GM12878 (cell line): Measurements from ENCODE around the gene FYB1. TPM values are rescaled to one million over a fixed set of nuclear protein-coding genes. Genes with fewer than 3 reads are reported as not detected.

Experiments used
- ATAC-seq: fragments of 200-7000 bp; cut with Tn5 transposase; 3 replicates; pipeline ENCODE4 v1.9.1; 2020; ENCODE audit warnings: mild to moderate bottlenecking, moderate library complexity
- BruUV-seq: library from RNA; stranded (reverse); fragments of 400-500 nt; replicated peaks from 2 replicates; lab custom pipeline; 2021; lab: Mats Ljungman, UMichigan
- CTCF ChIA-PET: fragments of 300-600 bp; sonication (Branson Sonifier 250); formaldehyde crosslinking; extraction: SDS; loops from one replicate; lab custom pipeline; 2021; ENCODE audit warnings: inconsistent platforms; lab: Yijun Ruan, JAX
- POLR2A ChIA-PET: fragments of 350-600 bp; formaldehyde crosslinking; extraction: SDS; loops from one replicate; lab custom pipeline; 2021; ENCODE audit warnings: inconsistent platforms; lab: Charles Lee
- RAD21 ChIA-PET: fragments of 300-600 bp; sonication (Branson Sonifier 250); formaldehyde crosslinking; loops from one replicate; lab custom pipeline; 2023; ENCODE audit warnings: antibody characterized with exemption; ENCODE audit not compliant: unreplicated experiment; lab: Charles Lee
- SMC1A ChIA-PET: fragments of 300-600 bp; sonication (Branson Sonifier 250); formaldehyde crosslinking; loops from one replicate; lab custom pipeline; 2023; ENCODE audit not compliant: unreplicated experiment, uncharacterized antibody; lab: Charles Lee
- DNase-seq: peaks from one replicate; pipeline ENCODE4 v3.0.0-alpha.2; 2011; ENCODE audit warnings: low read depth, low spot score
- FAIRE-seq: peaks from 3 replicates; lab custom pipeline; 2011; peaks lifted over from hg19 to GRCh38; lab: Jason Lieb, UNC
- H2AFZ ChIP-seq: 2 replicates; pipeline ENCODE4 v1.6.0; 2011; ENCODE audit warnings: low read depth, low read length, control low read depth; ENCODE audit not compliant: control insufficient read depth
- H3K27ac ChIP-seq: 2 replicates; pipeline ENCODE4 v1.5.1; 2011; ENCODE audit warnings: control low read depth; ENCODE audit not compliant: control insufficient read depth, insufficient read depth
- H3K27me3 ChIP-seq, 2 experiments: replicated peaks in 1 of 2; 2 replicates each; pipeline versions ENCODE4 v1.6.0 to v1.6.1; 2011; ENCODE audit warnings: low read length in 1 of 2; ENCODE audit not compliant: control insufficient read depth in 2 of 2, insufficient read depth in 2 of 2
- H3K36me3 ChIP-seq, 2 experiments: 2 replicates each; pipeline ENCODE4 v1.5.1; 2011; ENCODE audit warnings: low read length in 1 of 2; ENCODE audit not compliant: control insufficient read depth in 2 of 2, insufficient read depth in 2 of 2
- H3K4me1 ChIP-seq: 2 replicates; pipeline ENCODE4 v1.6.1; 2011; ENCODE audit warnings: mild to moderate bottlenecking, low read length, moderate library complexity, mixed read lengths; ENCODE audit not compliant: control insufficient read depth, insufficient read depth
- H3K4me2 ChIP-seq: 2 replicates; pipeline ENCODE4 v1.6.0; 2011; ENCODE audit warnings: control low read depth; ENCODE audit not compliant: control insufficient read depth, insufficient read depth
- H3K4me3 ChIP-seq: fragments of 200-600 bp; sonication (generic); 2 replicates; pipeline ENCODE4 v1.5.1; 2016
- H3K79me2 ChIP-seq: 2 replicates; pipeline ENCODE4 v1.6.0; 2011; ENCODE audit warnings: low read length; ENCODE audit not compliant: control insufficient read depth, insufficient read depth
- H3K9ac ChIP-seq: 2 replicates; pipeline ENCODE4 v1.8.0; 2011; ENCODE audit warnings: low read length, control low read depth, mixed read lengths; ENCODE audit not compliant: control insufficient read depth, insufficient read depth
- H3K9me3 ChIP-seq: replicated peaks from 3 replicates; pipeline ENCODE4 v1.5.1; 2011; ENCODE audit warnings: mild to moderate bottlenecking, low read length; ENCODE audit not compliant: control insufficient read depth, insufficient read depth
- H4K20me1 ChIP-seq: 2 replicates; pipeline ENCODE4 v1.6.0; 2011; ENCODE audit not compliant: control insufficient read depth, insufficient read depth
- BCL11A ChIP-seq: IDR thresholded peaks from 2 replicates; pipeline ENCODE4 v1.6.1; 2011; ENCODE audit warnings: low read depth, low read length
- CEBPB ChIP-seq, 2 experiments: fragments of 150-350 bp in 1 of 2; IDR thresholded peaks; 2 replicates each; pipeline ENCODE4 v1.6.1; 2012 to 2014; ENCODE audit warnings: low read depth in 2 of 2, low read length in 2 of 2, borderline replicate concordance in 1 of 2, inconsistent platforms in 1 of 2
- GABPA ChIP-seq: IDR thresholded peaks from 2 replicates; pipeline ENCODE4 v1.6.1; 2014; ENCODE audit warnings: antibody characterized with exemption, low read depth, mild to moderate bottlenecking, inconsistent platforms
- POU2F2 ChIP-seq: IDR thresholded peaks from 3 replicates; pipeline ENCODE4 v1.6.1; 2011; ENCODE audit warnings: low read depth, mild to moderate bottlenecking, low read length, borderline replicate concordance
- RFX5 ChIP-seq: IDR thresholded peaks from 2 replicates; pipeline ENCODE4 v1.6.1; 2011; ENCODE audit warnings: low read depth, low read length, improper control_type of control experiment
- WRNIP1 ChIP-seq: IDR thresholded peaks from 2 replicates; pipeline ENCODE4 v1.6.1; 2011; ENCODE audit warnings: low read depth, low read length, improper control_type of control experiment, borderline replicate concordance
- ZNF622 ChIP-seq: fragments of 450-650 bp; IDR thresholded peaks from 2 replicates; pipeline ENCODE4 v1.6.1; 2017; ENCODE audit warnings: mild to moderate bottlenecking, inconsistent platforms
- ZZZ3 ChIP-seq: IDR thresholded peaks from 2 replicates; pipeline ENCODE4 v1.6.1; 2011; ENCODE audit warnings: low read depth; ENCODE audit not compliant: control insufficient read depth, insufficient read length
- WGBS: methylation state at CpG from one replicate; pipeline ENCODE4 v1.1.6; 2016; ENCODE audit warnings: low lambda C conversion rate; ENCODE audit not compliant: insufficient replicate concordance, insufficient coverage; ENCODE audit errors: missing lambda C conversion rate; 5-methylcytosine and 5-hydroxymethylcytosine counted together
- in situ Hi-C: fragments of 300-500 bp; cut with MboI; formaldehyde crosslinking; loops from 9 replicates; pipeline ENCODE4 v1.14.3; 2018; ENCODE audit warnings: mixed read lengths
- intact Hi-C: fragments of 100-400 bp; cut with micrococcal nuclease; formaldehyde crosslinking; loops from one replicate; pipeline ENCODE4 v1.14.2; 2022; ENCODE audit not compliant: unreplicated experiment
- polyA plus RNA-seq, 11 experiments: library from polyadenylated mRNA; depleted of rRNA in 4 of 11; unstranded in 6 of 11; stranded (reverse) in 5 of 11; fragments of >200 nt; fragmentation: Nextera tagmentation in 4 of 11; fragmentation: Illumina TruSeq in 1 of 11; extraction: Ambion mirVana in 4 of 11; extraction: Trizol in 1 of 11; gene quantifications; 1 replicate in 1 of 11; 2 replicates in 10 of 11; pipeline versions ENCODE4 v1.2.1 to v1.2.3, GENCODE V29; 2011 to 2016; ENCODE audit warnings: inconsistent platforms in 2 of 11, missing spikeins in 2 of 11, low read depth in 1 of 11
- total RNA-seq, 4 experiments: library from RNA; depleted of rRNA in 3 of 4; stranded (reverse); fragments of >200 nt in 3 of 4; fragmentation: Illumina TruSeq in 1 of 4; extraction: Trizol in 1 of 4; gene quantifications; 2 replicates each; pipeline versions ENCODE4 v1.2.1 to v1.2.3, GENCODE V29; 2013 to 2021
- TF ChIP-seq, protein P1 (sequence below): IDR thresholded peaks from 2 replicates; pipeline ENCODE4 v1.6.1; 2011; ENCODE audit warnings: borderline replicate concordance, low read depth, mild to moderate bottlenecking, moderate library complexity, low read length; ENCODE audit not compliant: insufficient read depth, poor library complexity, severe bottlenecking
- TF ChIP-seq, protein P2 (sequence below): fragments of 450-650 bp; IDR thresholded peaks from 2 replicates; pipeline ENCODE4 v1.6.1; 2016; ENCODE audit warnings: mild to moderate bottlenecking
- TF ChIP-seq, protein P3 (sequence below): fragments of 450-650 bp; IDR thresholded peaks from 2 replicates; pipeline ENCODE4 v1.6.1; 2017; ENCODE audit warnings: borderline replicate concordance
- TF ChIP-seq, protein P4 (sequence below): fragments of 450-650 bp; IDR thresholded peaks from 2 replicates; pipeline ENCODE4 v1.6.1; 2017; ENCODE audit warnings: mild to moderate bottlenecking, moderate library complexity

The FYB1 gene
- total and polyA plus RNA-seq, 10 of the 15 experiments (the other 5 are each of a cell fraction or from before 2014, with no cell fraction given) = 0.06 to 4.3 (median 0.25) TPM; not detected in 2

- no peaks in the 10 kb centered on the region for H3K79me2 ChIP-seq
- no peak overlapping the region for H3K27ac ChIP-seq
- H3K4me3 ChIP-seq = no peak overlapping the region
- ChIA-PET POLR2A (no interaction called here), RAD21 (no interaction called here), SMC1A (no interaction called here), CTCF (no interaction called here)
- no peaks in the 10 kb centered on the region for H3K4me1 ChIP-seq
- H3K4me2 ChIP-seq = no peak overlapping the region
- DNase-seq = no peak
- intact Hi-C loops (no loop called here), in situ Hi-C loops (no loop called here)
- BruUV-seq = no TSS peak
- H2AFZ ChIP-seq = no peak overlapping the region
- TF ChIP-seq CEBPB (IDR thresholded peaks at IDR 0.05; ENCODE audit: borderline replicate concordance in 1 of 2, low read depth in 2 of 2, low read length in 2 of 2) (no peak), ZZZ3 (no peak), GABPA (no peak), RFX5 (no peak), BCL11A (no peak), WRNIP1 (no peak), POU2F2 (no peak), ZNF622 (no peak)
- TF ChIP-seq, protein P1, sequence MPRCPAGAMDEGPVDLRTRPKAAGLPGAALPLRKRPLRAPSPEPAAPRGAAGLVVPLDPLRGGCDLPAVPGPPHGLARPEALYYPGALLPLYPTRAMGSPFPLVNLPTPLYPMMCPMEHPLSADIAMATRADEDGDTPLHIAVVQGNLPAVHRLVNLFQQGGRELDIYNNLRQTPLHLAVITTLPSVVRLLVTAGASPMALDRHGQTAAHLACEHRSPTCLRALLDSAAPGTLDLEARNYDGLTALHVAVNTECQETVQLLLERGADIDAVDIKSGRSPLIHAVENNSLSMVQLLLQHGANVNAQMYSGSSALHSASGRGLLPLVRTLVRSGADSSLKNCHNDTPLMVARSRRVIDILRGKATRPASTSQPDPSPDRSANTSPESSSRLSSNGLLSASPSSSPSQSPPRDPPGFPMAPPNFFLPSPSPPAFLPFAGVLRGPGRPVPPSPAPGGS = no peak
- TF ChIP-seq, protein P2, sequence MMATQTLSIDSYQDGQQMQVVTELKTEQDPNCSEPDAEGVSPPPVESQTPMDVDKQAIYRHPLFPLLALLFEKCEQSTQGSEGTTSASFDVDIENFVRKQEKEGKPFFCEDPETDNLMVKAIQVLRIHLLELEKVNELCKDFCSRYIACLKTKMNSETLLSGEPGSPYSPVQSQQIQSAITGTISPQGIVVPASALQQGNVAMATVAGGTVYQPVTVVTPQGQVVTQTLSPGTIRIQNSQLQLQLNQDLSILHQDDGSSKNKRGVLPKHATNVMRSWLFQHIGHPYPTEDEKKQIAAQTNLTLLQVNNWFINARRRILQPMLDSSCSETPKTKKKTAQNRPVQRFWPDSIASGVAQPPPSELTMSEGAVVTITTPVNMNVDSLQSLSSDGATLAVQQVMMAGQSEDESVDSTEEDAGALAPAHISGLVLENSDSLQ = no peak
- TF ChIP-seq, protein P3, sequence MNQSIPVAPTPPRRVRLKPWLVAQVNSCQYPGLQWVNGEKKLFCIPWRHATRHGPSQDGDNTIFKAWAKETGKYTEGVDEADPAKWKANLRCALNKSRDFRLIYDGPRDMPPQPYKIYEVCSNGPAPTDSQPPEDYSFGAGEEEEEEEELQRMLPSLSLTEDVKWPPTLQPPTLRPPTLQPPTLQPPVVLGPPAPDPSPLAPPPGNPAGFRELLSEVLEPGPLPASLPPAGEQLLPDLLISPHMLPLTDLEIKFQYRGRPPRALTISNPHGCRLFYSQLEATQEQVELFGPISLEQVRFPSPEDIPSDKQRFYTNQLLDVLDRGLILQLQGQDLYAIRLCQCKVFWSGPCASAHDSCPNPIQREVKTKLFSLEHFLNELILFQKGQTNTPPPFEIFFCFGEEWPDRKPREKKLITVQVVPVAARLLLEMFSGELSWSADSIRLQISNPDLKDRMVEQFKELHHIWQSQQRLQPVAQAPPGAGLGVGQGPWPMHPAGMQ = no peak
- TF ChIP-seq, protein P4, sequence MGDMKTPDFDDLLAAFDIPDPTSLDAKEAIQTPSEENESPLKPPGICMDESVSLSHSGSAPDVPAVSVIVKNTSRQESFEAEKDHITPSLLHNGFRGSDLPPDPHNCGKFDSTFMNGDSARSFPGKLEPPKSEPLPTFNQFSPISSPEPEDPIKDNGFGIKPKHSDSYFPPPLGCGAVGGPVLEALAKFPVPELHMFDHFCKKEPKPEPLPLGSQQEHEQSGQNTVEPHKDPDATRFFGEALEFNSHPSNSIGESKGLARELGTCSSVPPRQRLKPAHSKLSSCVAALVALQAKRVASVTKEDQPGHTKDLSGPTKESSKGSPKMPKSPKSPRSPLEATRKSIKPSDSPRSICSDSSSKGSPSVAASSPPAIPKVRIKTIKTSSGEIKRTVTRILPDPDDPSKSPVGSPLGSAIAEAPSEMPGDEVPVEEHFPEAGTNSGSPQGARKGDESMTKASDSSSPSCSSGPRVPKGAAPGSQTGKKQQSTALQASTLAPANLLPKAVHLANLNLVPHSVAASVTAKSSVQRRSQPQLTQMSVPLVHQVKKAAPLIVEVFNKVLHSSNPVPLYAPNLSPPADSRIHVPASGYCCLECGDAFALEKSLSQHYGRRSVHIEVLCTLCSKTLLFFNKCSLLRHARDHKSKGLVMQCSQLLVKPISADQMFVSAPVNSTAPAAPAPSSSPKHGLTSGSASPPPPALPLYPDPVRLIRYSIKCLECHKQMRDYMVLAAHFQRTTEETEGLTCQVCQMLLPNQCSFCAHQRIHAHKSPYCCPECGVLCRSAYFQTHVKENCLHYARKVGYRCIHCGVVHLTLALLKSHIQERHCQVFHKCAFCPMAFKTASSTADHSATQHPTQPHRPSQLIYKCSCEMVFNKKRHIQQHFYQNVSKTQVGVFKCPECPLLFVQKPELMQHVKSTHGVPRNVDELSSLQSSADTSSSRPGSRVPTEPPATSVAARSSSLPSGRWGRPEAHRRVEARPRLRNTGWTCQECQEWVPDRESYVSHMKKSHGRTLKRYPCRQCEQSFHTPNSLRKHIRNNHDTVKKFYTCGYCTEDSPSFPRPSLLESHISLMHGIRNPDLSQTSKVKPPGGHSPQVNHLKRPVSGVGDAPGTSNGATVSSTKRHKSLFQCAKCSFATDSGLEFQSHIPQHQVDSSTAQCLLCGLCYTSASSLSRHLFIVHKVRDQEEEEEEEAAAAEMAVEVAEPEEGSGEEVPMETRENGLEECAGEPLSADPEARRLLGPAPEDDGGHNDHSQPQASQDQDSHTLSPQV = no peak
- H3K9ac ChIP-seq = no peak overlapping the region
- H3K27me3 ChIP-seq = no peaks in the 10 kb centered on the region
- WGBS = 31% methylated on average over 3 of the region's 3 CpGs
- no peak for ATAC-seq
- no peaks in the 10 kb centered on the region for H3K36me3 ChIP-seq
- FAIRE-seq = no peak
- no peaks in the 10 kb centered on the region for H4K20me1 ChIP-seq
- no peaks in the 10 kb centered on the region for H3K9me3 ChIP-seq
These were observed 59.4 kb downstream of the FYB1 start for GRCh38 chr5:39159811-39160490.
